MCF 10A (cell line): ENCODE data around the gene TNNI3K. TPM values are rescaled to one million over a fixed set of nuclear protein-coding genes. Genes with fewer than 3 reads are reported as not detected.

Experiments used
- BruUV-seq: library from RNA; stranded (reverse); fragments of 400-500 nt; replicated peaks from 2 replicates; lab custom pipeline; 2021; lab: Mats Ljungman, UMichigan
- CTCF ChIA-PET: fragments of 300-600 bp; sonication (Branson Sonifier 250); formaldehyde crosslinking; extraction: SDS; loops from one replicate; lab custom pipeline; 2021; ENCODE audit warnings: antibody characterized with exemption, inconsistent platforms; lab: Yijun Ruan, JAX
- POLR2A ChIA-PET: fragments of 300-600, 350-650 bp; sonication (Branson Sonifier 250); formaldehyde crosslinking; extraction: SDS; loops from one replicate; lab custom pipeline; 2020; ENCODE audit warnings: antibody characterized with exemption, inconsistent platforms; lab: Yijun Ruan, JAX
- DNase-seq: peaks from one replicate; pipeline ENCODE4 v3.0.0-alpha.2; 2018; ENCODE audit not compliant: unreplicated experiment
- H3K27ac Mint-ChIP-seq: one replicate; pipeline ENCODE4 v1.8.0; 2022; ENCODE audit warnings: mild to moderate bottlenecking, low read depth, mixed read lengths; ENCODE audit not compliant: unreplicated experiment
- H3K27me3 Mint-ChIP-seq: one replicate; pipeline ENCODE4 v1.8.0; 2022; ENCODE audit warnings: mixed read lengths; ENCODE audit not compliant: insufficient read depth, unreplicated experiment
- H3K36me3 Mint-ChIP-seq: one replicate; pipeline ENCODE4 v1.8.0; 2022; ENCODE audit warnings: mild to moderate bottlenecking, moderate library complexity, mixed read lengths; ENCODE audit not compliant: insufficient read depth, unreplicated experiment
- H3K4me1 Mint-ChIP-seq: one replicate; pipeline ENCODE4 v1.8.0; 2022; ENCODE audit warnings: mixed read lengths; ENCODE audit not compliant: insufficient read depth, unreplicated experiment
- H3K4me3 Mint-ChIP-seq: one replicate; pipeline ENCODE4 v1.8.0; 2022; ENCODE audit warnings: mild to moderate bottlenecking, moderate library complexity, mixed read lengths; ENCODE audit not compliant: unreplicated experiment
- H3K9me3 Mint-ChIP-seq: one replicate; pipeline ENCODE4 v1.8.0; 2022; ENCODE audit warnings: mixed read lengths; ENCODE audit not compliant: unreplicated experiment
- intact Hi-C: fragments of 100-400 bp; cut with micrococcal nuclease; formaldehyde crosslinking; loops from 2 replicates; pipeline ENCODE4 v1.14.1; 2022
- total RNA-seq: library from RNA; stranded (reverse); gene quantifications from 2 replicates; pipeline ENCODE4 v1.2.3, GENCODE V29; 2022
- TF ChIP-seq, protein P1 (sequence below): fragments of 200-600 bp; IDR thresholded peaks from one replicate; pipeline ENCODE4 v1.8.0; 2022; ENCODE audit warnings: antibody characterized with exemption, mild to moderate bottlenecking; ENCODE audit not compliant: unreplicated experiment

The TNNI3K gene
- total RNA-seq, 1 experiment from 2014 or later, result not detected

DNA sequence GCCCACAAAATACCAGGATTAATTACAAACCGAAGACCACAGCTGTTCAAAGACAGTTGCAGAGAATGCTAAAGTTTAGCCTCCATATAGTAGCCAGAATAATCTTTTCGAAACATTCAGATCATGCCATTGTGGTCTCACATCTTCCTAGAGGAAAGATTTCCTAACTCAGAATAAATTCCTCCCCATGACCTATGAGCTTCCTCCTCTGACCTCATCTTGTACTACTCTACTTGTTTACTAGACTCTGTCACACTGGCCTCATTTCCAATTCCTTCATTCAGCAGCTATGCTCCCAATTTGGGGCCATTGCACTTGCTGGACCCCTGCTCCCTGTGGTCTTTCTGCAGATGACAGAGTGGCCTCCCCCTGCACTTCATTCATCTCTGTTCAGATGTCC is 349.0 kb downstream of the TNNI3K start:
- Mint-ChIP-seq H3K27me3 (peaks cover 21% of the 10 kb centered on the region), H3K27ac (no peak overlapping the region), H3K36me3 (no peaks in the 10 kb centered on the region), H3K4me1 (no peaks in the 10 kb centered on the region), H3K9me3 (peaks cover 8% of the 10 kb centered on the region), H3K4me3 (no peak overlapping the region)
- POLR2A ChIA-PET, result no interaction called here
- no TSS peak for BruUV-seq
- CTCF ChIA-PET, result no interaction called here
- no peak for DNase-seq
- intact Hi-C loops, result no loop called here
- TF ChIP-seq, protein P1, sequence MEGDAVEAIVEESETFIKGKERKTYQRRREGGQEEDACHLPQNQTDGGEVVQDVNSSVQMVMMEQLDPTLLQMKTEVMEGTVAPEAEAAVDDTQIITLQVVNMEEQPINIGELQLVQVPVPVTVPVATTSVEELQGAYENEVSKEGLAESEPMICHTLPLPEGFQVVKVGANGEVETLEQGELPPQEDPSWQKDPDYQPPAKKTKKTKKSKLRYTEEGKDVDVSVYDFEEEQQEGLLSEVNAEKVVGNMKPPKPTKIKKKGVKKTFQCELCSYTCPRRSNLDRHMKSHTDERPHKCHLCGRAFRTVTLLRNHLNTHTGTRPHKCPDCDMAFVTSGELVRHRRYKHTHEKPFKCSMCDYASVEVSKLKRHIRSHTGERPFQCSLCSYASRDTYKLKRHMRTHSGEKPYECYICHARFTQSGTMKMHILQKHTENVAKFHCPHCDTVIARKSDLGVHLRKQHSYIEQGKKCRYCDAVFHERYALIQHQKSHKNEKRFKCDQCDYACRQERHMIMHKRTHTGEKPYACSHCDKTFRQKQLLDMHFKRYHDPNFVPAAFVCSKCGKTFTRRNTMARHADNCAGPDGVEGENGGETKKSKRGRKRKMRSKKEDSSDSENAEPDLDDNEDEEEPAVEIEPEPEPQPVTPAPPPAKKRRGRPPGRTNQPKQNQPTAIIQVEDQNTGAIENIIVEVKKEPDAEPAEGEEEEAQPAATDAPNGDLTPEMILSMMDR, result no peak

GRCh38 chr1:74586253-74586897 is 351.2 kb downstream of the TNNI3K start:
- no peaks in the 10 kb centered on the region for H3K36me3 Mint-ChIP-seq
- H3K9me3 Mint-ChIP-seq, result peaks cover 8% of the 10 kb centered on the region
- CTCF ChIA-PET, result no interaction called here
- peak; percentile 5 for DNase-seq
- intact Hi-C loops, result no loop called here
- no peaks in the 10 kb centered on the region for H3K4me1 Mint-ChIP-seq
- H3K4me3 Mint-ChIP-seq, result peak overlapping the region; percentile 58
- H3K27ac Mint-ChIP-seq, result no peak overlapping the region
- no TSS peak for BruUV-seq
- H3K27me3 Mint-ChIP-seq, result peaks cover 21% of the 10 kb centered on the region
- TF ChIP-seq, protein P1, result no peak
- POLR2A ChIA-PET, result no interaction called here

DNA sequence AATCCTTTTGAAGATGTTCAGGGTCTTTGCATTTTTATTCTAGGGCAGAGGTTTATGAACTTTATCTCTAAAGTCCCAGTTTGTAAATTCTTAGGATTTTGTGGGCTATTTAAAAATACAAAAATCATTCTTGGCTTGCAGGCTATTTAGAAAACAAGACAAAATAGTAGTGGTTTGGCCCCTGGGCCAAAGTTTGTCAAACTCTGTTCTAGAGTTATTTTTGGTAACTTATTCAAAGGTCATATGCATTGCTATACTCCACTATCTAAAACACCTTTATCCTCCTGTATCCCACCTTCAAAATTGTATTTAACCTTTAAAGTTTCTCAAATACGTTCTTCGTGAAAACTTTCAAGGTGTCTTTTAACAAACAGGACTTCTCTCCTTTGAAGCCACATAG is 352.7 kb downstream of the TNNI3K start:
- Mint-ChIP-seq H3K27ac (no peak overlapping the region), H3K9me3 (peaks cover 8% of the 10 kb centered on the region), H3K4me1 (no peaks in the 10 kb centered on the region), H3K36me3 (no peaks in the 10 kb centered on the region), H3K4me3 (no peak overlapping the region), H3K27me3 (peaks cover 20% of the 10 kb centered on the region)
- BruUV-seq, result no TSS peak
- TF ChIP-seq, protein P1, result no peak
- DNase-seq, result no peak
- CTCF ChIA-PET, result interaction anchor here (0.5 kb wide), 1 partner anchor 35 kb away, joined by 3 read pairs; no protein-coding TSS in a partner anchor
- intact Hi-C loops, result no loop called here
- POLR2A ChIA-PET, result no interaction called here

- ChIA-PET CTCF (interaction anchor here (0.6 kb wide), 1 partner anchor 23 kb away, joined by 3 read pairs; no protein-coding TSS in a partner anchor), POLR2A (no interaction called here)
- H3K4me3 Mint-ChIP-seq, result no peak overlapping the region
- intact Hi-C loops, result no loop called here
- no peak overlapping the region for H3K27ac Mint-ChIP-seq
- no peaks in the 10 kb centered on the region for H3K27me3 Mint-ChIP-seq
- no peak for DNase-seq
- H3K4me1 Mint-ChIP-seq, result no peaks in the 10 kb centered on the region
- TF ChIP-seq, protein P1, result no peak
- BruUV-seq, result no TSS peak
- peaks cover 8% of the 10 kb centered on the region for H3K9me3 Mint-ChIP-seq
- no peaks in the 10 kb centered on the region for H3K36me3 Mint-ChIP-seq
These were observed 355.1 kb downstream of the TNNI3K start for GRCh38 chr1:74590288-74590687.
